LNCAP (cell line): ENCODE measurements around the gene MAP1LC3A.

Experiments used
- CTCF ChIP-seq: fragments of 450-650 bp; IDR thresholded peaks from 2 replicates; pipeline ENCODE4 v1.5.1; 2017; ENCODE audit warnings: mild to moderate bottlenecking

MAP1LC3A gene

GRCh38 chr20:34540596-34541263 lies 17.8 kb upstream of the MAP1LC3A start:
- TF ChIP-seq CTCF = no peak

- no peak for TF ChIP-seq CTCF
These were observed 17.1 kb upstream of the MAP1LC3A start for GRCh38 chr20:34541264-34541901.

GRCh38 chr20:34541917-34542316 lies 16.6 kb upstream of the MAP1LC3A start:
- no peak for TF ChIP-seq CTCF

GRCh38 chr20:34542439-34542838 lies 16.1 kb upstream of the MAP1LC3A start:
- TF ChIP-seq CTCF = no peak

- no peak for TF ChIP-seq CTCF
These were observed 15.0 kb upstream of the MAP1LC3A start for GRCh38 chr20:34543463-34544056.

- TF ChIP-seq CTCF = no peak
These were observed 14.3 kb upstream of the MAP1LC3A start for GRCh38 chr20:34544109-34544796.

GRCh38 chr20:34546751-34547181 lies 11.8 kb upstream of the MAP1LC3A start:
- TF ChIP-seq CTCF = no peak
